ENCODE data around the gene IGF2BP1.
A peak's percentile ranks its signal among the peaks of the same experiment; 100 is the strongest.
"Not testable (repeated sequence)": the region's sequence is repeated elsewhere in the genome, so short reads cannot be mapped to it uniquely, and the experiment has no call there.

IGF2BP1 gene

GRCh38 chr17:49003557-49004511 lies 6.6 kb downstream of the IGF2BP1 start:
- peak; percentile 40 for DNase-seq (ENCODE audit: low spot score)
- TF ChIP-seq CTCF (IDR thresholded peaks at IDR 0.05; ENCODE audit: extremely low read depth, missing control alignments), result no peak

GRCh38 chr17:49005140-49005539 lies 8.0 kb downstream of the IGF2BP1 start:
- no peak for DNase-seq (ENCODE audit: low spot score)

GRCh38 chr17:49008908-49009307 lies 11.7 kb downstream of the IGF2BP1 start:
- DNase-seq (ENCODE audit: low spot score), result not testable (repeated sequence)

More at GRCh38 chr17:49005140-49005539, 8.0 kb downstream of the IGF2BP1 start:
- no peak for TF ChIP-seq CTCF (IDR thresholded peaks at IDR 0.05; ENCODE audit: extremely low read depth, missing control alignments)

GRCh38 chr17:49012769-49013255 lies 15.6 kb downstream of the IGF2BP1 start:
- DNase-seq (ENCODE audit: low spot score), result no peak
- TF ChIP-seq CTCF (IDR thresholded peaks at IDR 0.05; ENCODE audit: extremely low read depth, missing control alignments), result no peak

- no peak for DNase-seq (ENCODE audit: low spot score)
- no peak for TF ChIP-seq CTCF (IDR thresholded peaks at IDR 0.05; ENCODE audit: extremely low read depth, missing control alignments)
Measured at GRCh38 chr17:49013311-49014213, 16.4 kb downstream of the IGF2BP1 start.

- no peak for DNase-seq (ENCODE audit: low spot score)
- TF ChIP-seq CTCF (IDR thresholded peaks at IDR 0.05; ENCODE audit: extremely low read depth, missing control alignments), result no peak
Measured at GRCh38 chr17:49015179-49015923, 18.2 kb downstream of the IGF2BP1 start.

Measured in GM20000 (cell line).